Measurements from ENCODE around the gene KCNK2. TPM values are rescaled to one million over a fixed set of nuclear protein-coding genes. Genes with fewer than 3 reads are reported as not detected.

Gene KCNK2
- total and polyA plus RNA-seq, 10 of the 15 experiments (the other 5 are each of a cell fraction or from before 2014, with no cell fraction given) = 0.04 to 0.13 (median 0.08) TPM; not detected in 4

- no peak overlapping the region for H3K4me3 ChIP-seq
- no peaks in the 10 kb centered on the region for H3K79me2 ChIP-seq (ENCODE audit: control insufficient read depth, insufficient read depth, low read length)
- H3K27ac ChIP-seq (ENCODE audit: control insufficient read depth, insufficient read depth) = no peak overlapping the region
- no peak overlapping the region for H3K4me2 ChIP-seq (ENCODE audit: control insufficient read depth, insufficient read depth)
- no peaks in the 10 kb centered on the region; a peak in 1 of 4 replicates for H3K27me3 ChIP-seq (replicated peaks in 1 of 2; ENCODE audit: control insufficient read depth in 2 of 2, insufficient read depth in 2 of 2, low read length in 1 of 2)
- no peak for TF ChIP-seq EZH2 (IDR thresholded peaks at IDR 0.05; ENCODE audit: borderline replicate concordance, control insufficient read depth, low read depth, low read length)
- TF ChIP-seq SMAD5 (IDR thresholded peaks at IDR 0.05; ENCODE audit: low read depth) = no peak
- TF ChIP-seq RCOR1 (conservative IDR thresholded peaks at IDR 0.05; ENCODE audit: low read depth, low read length) = no peak
- no peak for TF ChIP-seq FOS (IDR thresholded peaks at IDR 0.05; ENCODE audit: borderline replicate concordance, extremely low read depth, insufficient read length)
- no peak for TF ChIP-seq TCF7 (IDR thresholded peaks at IDR 0.05; ENCODE audit: borderline replicate concordance)
- TF ChIP-seq SIX5 (IDR thresholded peaks at IDR 0.05; ENCODE audit: low read depth, low read length, severe bottlenecking) = no peak
- TF ChIP-seq SMARCA5 (IDR thresholded peaks at IDR 0.05) = no peak
- ATAC-seq (no peak), DNase-seq (ENCODE audit: low read depth, low spot score) (no peak), FAIRE-seq (no peak)
- H3K9ac ChIP-seq (ENCODE audit: control insufficient read depth, insufficient read depth, low read length) = no peak overlapping the region
- H2AFZ ChIP-seq (ENCODE audit: control insufficient read depth, low read depth, low read length) = no peak overlapping the region
- in situ Hi-C loops (cut with MboI) = no loop called here
- 93% methylated on average over 1 of the region's 1 CpG for WGBS (ENCODE audit: insufficient coverage, insufficient replicate concordance, low lambda C conversion rate, missing lambda C conversion rate)
- no TSS peak for BruUV-seq (replicated peaks)
- H4K20me1 ChIP-seq (ENCODE audit: control insufficient read depth, insufficient read depth) = no peaks in the 10 kb centered on the region
- no peaks in the 10 kb centered on the region for H3K4me1 ChIP-seq (ENCODE audit: control insufficient read depth, insufficient read depth, low read length)
- CTCF ChIA-PET = no interaction called here
- POLR2A ChIA-PET = no interaction called here
- RAD21 ChIA-PET (ENCODE audit: unreplicated experiment) = no interaction called here
- SMC1A ChIA-PET (ENCODE audit: uncharacterized antibody, unreplicated experiment) = no interaction called here
- intact Hi-C loops (cut with micrococcal nuclease; ENCODE audit: unreplicated experiment) = no loop called here
- no peaks in the 10 kb centered on the region for H3K36me3 ChIP-seq (ENCODE audit: control insufficient read depth in 2 of 2, insufficient read depth in 2 of 2, low read length in 1 of 2)
- H3K9me3 ChIP-seq (replicated peaks; ENCODE audit: control insufficient read depth, insufficient read depth, low read length) = no peaks in the 10 kb centered on the region
These were observed 49.5 kb upstream of the KCNK2 start for GRCh38 chr1:215032911-215033526.

- Histone ChIP-seq H4K20me1 (ENCODE audit: control insufficient read depth, insufficient read depth) (no peaks in the 10 kb centered on the region), H2AFZ (ENCODE audit: control insufficient read depth, low read depth, low read length) (no peak overlapping the region), H3K4me3 (no peak overlapping the region), H3K9ac (ENCODE audit: control insufficient read depth, insufficient read depth, low read length) (no peak overlapping the region), H3K4me1 (ENCODE audit: control insufficient read depth, insufficient read depth, low read length) (no peaks in the 10 kb centered on the region), H3K9me3 (replicated peaks; ENCODE audit: control insufficient read depth, insufficient read depth, low read length) (no peaks in the 10 kb centered on the region), H3K27me3 (replicated peaks in 1 of 2; ENCODE audit: control insufficient read depth in 2 of 2, insufficient read depth in 2 of 2, low read length in 1 of 2) (no peaks in the 10 kb centered on the region; a peak in 1 of 4 replicates), H3K79me2 (ENCODE audit: control insufficient read depth, insufficient read depth, low read length) (no peaks in the 10 kb centered on the region), H3K4me2 (ENCODE audit: control insufficient read depth, insufficient read depth) (no peak overlapping the region), H3K36me3 (ENCODE audit: control insufficient read depth in 2 of 2, insufficient read depth in 2 of 2, low read length in 1 of 2) (no peaks in the 10 kb centered on the region), H3K27ac (ENCODE audit: control insufficient read depth, insufficient read depth) (no peak overlapping the region)
- POLR2A ChIA-PET = no interaction called here
- 2% methylated on average over 2 of the region's 2 CpGs for WGBS (ENCODE audit: insufficient coverage, insufficient replicate concordance, low lambda C conversion rate, missing lambda C conversion rate)
- no peak for FAIRE-seq
- no peak for ATAC-seq
- CTCF ChIA-PET = no interaction called here
- in situ Hi-C loops (cut with MboI) (no loop called here), intact Hi-C loops (cut with micrococcal nuclease; ENCODE audit: unreplicated experiment) (no loop called here)
- BruUV-seq (replicated peaks) = no TSS peak
- DNase-seq (ENCODE audit: low read depth, low spot score) = no peak
- RAD21 ChIA-PET (ENCODE audit: unreplicated experiment) = no interaction called here
- SMC1A ChIA-PET (ENCODE audit: uncharacterized antibody, unreplicated experiment) = no interaction called here
- no peak for TF ChIP-seq YY1 (IDR thresholded peaks at IDR 0.05; ENCODE audit: low read depth, low read length)
- no peak for TF ChIP-seq RELB (IDR thresholded peaks at IDR 0.05; ENCODE audit: low read depth)
- no peak for TF ChIP-seq SUPT20H (IDR thresholded peaks at IDR 0.05; ENCODE audit: borderline replicate concordance, control insufficient read depth, low read depth, low read length)
- TF ChIP-seq BACH1 (IDR thresholded peaks at IDR 0.05; ENCODE audit: borderline replicate concordance) = no peak
- TF ChIP-seq NFIC (IDR thresholded peaks at IDR 0.05; ENCODE audit: low read depth, low read length) = no peak
- no peak for TF ChIP-seq CEBPB (IDR thresholded peaks at IDR 0.05; ENCODE audit: borderline replicate concordance in 1 of 2, low read depth in 2 of 2, low read length in 2 of 2)
These were observed 42.3 kb upstream of the KCNK2 start for GRCh38 chr1:215040190-215040589.

Measured in GM12878 (cell line).